Measurements from ENCODE around the gene PER2. TPM values are rescaled to one million over a fixed set of nuclear protein-coding genes. Genes with fewer than 3 reads are reported as not detected.

Gene PER2
- total and polyA plus RNA-seq, 9 of the 15 experiments (the other 6 are each of a cell fraction or from before 2014, with no cell fraction given) = 1.1 to 10.3 (median 2.9) TPM

- TF ChIP-seq ZNF398 (CRISPR knock-in tag; IDR thresholded peaks at IDR 0.05) (no peak), E2F5 (CRISPR knock-in tag; IDR thresholded peaks at IDR 0.05) (no peak), HMG20B (CRISPR knock-in tag; IDR thresholded peaks at IDR 0.05) (no peak), ELF4 (CRISPR knock-in tag; IDR thresholded peaks at IDR 0.05) (no peak), ZMIZ1 (IDR thresholded peaks at IDR 0.05; ENCODE audit: low read depth in 2 of 2, low read length in 2 of 2) (no peak), RERE (CRISPR knock-in tag; IDR thresholded peaks at IDR 0.05; ENCODE audit: borderline replicate concordance) (no peak), DIDO1 (tag; IDR thresholded peaks at IDR 0.05; ENCODE audit: low read depth) (no peak), ATF2 (CRISPR knock-in tag; IDR thresholded peaks at IDR 0.05) (no peak), SIRT6 (IDR thresholded peaks at IDR 0.05; ENCODE audit: low read depth, low read length) (no peak), MBD2 (IDR thresholded peaks at IDR 0.05; ENCODE audit: borderline replicate concordance, low read depth) (peak; percentile 64; the same call in 1 of the 2 replicates)
These were observed 502 bp upstream of the PER2 start (continued) for GRCh38 chr2:238288650-238289573.

Measured in K562 (cell line).